Ecto neural progenitor cell (in vitro differentiated cells): ENCODE data around the gene BPTF.
"Not testable (repeated sequence)": the region's sequence is repeated elsewhere in the genome, so short reads cannot be mapped to it uniquely, and the experiment has no call there.

Experiments used
- DNase-seq: peaks from one replicate; pipeline ENCODE4 v3.0.0-alpha.2; 2018; ENCODE audit warnings: low spot score

The BPTF gene, protein sequence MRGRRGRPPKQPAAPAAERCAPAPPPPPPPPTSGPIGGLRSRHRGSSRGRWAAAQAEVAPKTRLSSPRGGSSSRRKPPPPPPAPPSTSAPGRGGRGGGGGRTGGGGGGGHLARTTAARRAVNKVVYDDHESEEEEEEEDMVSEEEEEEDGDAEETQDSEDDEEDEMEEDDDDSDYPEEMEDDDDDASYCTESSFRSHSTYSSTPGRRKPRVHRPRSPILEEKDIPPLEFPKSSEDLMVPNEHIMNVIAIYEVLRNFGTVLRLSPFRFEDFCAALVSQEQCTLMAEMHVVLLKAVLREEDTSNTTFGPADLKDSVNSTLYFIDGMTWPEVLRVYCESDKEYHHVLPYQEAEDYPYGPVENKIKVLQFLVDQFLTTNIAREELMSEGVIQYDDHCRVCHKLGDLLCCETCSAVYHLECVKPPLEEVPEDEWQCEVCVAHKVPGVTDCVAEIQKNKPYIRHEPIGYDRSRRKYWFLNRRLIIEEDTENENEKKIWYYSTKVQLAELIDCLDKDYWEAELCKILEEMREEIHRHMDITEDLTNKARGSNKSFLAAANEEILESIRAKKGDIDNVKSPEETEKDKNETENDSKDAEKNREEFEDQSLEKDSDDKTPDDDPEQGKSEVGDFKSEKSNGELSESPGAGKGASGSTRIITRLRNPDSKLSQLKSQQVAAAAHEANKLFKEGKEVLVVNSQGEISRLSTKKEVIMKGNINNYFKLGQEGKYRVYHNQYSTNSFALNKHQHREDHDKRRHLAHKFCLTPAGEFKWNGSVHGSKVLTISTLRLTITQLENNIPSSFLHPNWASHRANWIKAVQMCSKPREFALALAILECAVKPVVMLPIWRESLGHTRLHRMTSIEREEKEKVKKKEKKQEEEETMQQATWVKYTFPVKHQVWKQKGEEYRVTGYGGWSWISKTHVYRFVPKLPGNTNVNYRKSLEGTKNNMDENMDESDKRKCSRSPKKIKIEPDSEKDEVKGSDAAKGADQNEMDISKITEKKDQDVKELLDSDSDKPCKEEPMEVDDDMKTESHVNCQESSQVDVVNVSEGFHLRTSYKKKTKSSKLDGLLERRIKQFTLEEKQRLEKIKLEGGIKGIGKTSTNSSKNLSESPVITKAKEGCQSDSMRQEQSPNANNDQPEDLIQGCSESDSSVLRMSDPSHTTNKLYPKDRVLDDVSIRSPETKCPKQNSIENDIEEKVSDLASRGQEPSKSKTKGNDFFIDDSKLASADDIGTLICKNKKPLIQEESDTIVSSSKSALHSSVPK (N-terminal part only)

DNA sequence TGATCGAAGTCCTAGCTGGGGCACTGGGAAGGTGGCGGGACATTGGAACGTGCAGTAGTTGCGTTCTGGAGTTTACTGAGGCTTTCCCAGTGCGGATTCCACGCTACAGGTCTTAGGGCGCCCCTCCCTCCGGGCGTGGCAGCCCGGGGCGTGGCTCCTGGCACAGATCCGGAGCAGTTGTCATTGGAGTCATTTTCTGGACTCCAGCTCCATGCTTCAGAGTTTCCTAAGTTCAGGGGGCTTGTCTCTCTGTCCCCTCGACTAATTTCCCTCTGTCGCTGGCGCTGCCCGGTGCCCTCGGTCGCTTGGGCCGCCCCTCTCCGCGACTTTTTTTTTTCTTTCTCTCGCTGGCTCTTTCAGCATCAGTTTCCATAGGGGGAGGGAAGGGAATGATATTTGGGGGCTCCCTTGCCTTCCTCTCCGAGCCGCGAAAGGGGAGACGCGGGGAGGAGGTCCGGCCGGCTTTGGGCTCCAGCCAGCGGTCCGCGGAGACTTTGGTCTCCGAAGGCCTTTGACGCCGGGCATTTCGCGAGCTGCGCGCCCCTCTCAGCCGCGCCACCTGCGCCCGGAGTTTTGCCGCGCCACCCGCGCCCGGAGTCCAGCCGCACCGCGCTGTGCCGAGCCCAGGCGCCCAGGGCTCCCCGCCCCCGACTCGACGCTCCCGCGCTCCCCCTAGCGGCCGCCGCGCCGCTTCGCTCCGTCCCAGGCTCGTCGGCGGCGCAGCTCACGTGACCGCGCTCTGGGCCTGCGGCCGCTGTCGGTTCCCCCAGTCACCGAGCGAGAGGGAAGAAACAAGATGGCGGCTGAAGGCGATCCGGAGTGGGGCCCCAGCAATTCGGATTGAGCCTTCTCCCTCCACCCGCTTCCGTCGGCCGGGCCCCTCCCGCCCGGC lies at the start of gene BPTF:
Gene BPTF (plus strand): TSS at position 769 of the 892 bp plus-strand sequence. CDS start 222 bp downstream, outside the sequence.
- DNase-seq: peak; percentile 98

DNA sequence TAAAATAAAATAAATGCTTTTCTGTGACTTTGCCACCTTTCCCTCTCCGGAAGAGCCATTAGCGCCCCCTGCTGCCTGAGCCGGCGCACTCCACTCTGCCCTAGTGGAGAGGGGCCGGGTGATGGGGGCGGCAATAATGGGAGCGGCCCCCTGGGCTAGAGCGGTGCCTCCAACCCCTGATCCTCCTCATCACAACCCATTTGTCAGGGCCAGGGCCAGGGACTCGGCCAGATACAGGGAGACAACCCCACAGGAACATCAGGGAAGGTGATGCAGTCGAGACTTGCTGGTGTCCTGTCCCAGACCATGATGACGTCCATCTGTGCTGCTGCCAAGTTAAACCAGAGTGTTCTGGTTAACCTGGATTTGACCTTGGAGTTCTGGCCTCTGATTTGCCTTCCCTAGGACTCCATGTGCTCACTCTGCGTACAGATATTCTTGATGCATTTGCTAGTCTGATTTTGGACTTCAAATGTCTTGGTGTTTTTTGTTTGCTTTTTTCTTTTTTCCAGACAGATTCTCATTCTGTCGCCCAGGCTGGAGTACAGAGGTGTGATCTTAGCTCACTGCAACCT lies 46.1 kb upstream of the BPTF start:
- DNase-seq: peak; percentile 73

DNA sequence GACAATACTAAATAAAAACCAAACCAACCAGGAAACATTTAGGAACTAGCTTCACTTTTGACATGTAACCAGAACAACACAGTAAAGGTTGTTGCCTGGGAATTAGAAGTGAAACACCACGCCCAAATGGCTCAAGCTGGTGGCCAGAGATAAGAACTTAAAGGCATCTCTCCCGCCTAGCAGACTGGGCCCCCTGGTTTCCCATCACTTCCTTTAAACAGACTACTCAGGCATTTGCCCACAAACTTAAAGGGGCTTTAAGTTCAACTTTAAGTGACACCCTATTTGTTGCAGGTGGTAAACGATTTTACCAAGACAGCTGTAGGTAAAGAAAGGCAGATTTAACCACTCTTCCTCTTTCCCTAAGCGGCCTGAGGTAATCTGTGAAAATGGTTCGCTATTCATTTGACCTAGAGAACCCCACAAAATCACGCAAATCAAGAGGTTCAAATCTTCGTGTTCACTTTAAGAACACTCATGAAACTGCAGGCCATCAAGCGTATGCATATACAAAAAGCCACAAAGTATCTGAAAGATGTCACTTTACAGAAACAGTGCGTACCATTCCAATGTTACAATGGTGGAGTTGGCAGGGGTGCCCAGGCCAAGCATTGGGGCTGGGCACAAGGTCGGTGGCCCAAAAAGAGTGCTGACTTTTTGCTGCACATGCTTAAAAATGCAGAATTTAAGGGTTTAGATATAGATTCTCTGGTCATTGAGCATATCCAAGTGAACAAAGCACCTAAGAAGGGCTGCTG lies 40.8 kb upstream of the BPTF start:
- DNase-seq: no peak

DNA sequence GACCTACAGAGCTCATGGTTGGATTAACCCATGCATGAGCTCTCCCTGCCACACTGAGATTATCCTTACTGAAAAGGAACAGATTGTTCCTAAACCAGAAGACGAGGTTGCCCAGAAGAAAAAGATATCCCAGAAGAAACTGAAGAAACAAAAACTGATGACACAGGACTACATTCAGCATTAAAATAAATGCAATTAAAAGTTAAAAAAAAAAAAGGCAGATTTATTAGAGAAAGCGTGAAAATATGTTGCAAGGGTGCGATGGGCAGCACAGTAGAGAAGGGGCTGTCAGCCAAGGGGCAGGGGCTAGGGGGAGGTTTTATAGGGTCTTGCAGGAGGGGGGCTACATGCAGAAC lies 40.2 kb upstream of the BPTF start:
- no peak for DNase-seq

DNA sequence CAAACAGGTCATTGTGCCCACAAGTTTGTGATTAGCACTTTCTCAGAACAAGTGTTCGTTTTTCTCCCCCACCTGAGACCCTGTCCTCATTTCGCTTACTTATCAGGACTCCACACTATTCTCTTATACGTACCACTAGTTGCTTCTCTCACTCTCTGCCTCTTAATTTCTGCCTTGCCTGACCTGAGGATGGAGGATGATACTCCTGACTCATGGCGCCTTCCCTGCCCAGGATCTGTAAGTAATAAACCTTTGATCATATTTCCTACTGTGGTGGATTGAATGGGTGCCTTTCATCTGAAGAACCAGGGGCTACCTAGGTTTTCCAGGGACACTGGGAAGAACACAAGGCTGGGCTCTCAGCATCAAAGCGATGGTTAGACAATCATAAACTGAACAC lies 39.8 kb upstream of the BPTF start:
- DNase-seq: no peak

DNA sequence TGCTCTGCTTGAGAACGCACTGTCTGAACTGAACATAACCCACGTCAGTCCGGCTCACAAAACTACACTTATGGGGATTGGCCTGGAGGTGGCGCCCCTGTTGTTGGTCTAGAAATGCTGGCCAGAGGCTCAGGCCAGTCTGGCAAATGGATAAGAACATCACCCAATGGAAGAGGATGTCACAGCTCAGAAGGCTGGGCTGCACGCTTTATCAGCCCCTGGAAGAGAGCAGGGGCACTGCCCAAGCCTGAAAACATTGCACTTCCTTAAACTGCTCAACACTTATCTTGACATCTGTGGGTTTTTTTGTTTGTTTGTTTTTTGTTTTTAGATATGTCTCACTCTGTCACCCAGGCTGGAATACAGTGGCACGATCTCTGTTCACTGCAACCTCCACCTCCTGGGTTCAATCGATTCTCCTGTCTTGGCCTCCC lies 24.8 kb upstream of the BPTF start:
- peak; percentile 84 for DNase-seq

DNA sequence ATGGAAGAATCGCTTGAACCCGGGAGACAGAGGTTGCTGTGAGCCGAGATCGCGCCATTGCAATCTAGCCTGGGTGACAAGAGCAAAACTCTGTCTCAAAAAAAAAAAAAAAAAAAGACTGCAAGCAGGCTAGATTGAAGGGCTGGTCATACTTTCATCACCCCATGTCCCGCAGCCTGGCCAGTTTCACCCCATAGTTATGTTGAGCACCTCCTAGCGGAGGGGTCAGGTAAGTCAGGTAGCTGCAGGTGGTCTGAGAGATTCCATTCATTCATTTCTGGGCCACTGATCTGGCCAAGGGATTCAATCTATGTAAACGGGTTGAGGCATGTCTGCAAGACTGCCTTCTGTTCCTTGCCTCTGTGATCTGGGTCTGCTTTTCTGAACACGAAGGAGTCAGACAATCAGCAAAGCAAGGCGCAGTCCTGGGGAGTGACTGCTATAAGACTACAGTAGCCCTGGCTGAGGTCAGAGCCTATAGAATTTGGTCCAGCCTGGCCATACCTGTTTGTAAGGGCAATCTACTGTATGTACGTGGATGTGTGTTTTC lies 23.6 kb upstream of the BPTF start:
- no peak for DNase-seq

DNA sequence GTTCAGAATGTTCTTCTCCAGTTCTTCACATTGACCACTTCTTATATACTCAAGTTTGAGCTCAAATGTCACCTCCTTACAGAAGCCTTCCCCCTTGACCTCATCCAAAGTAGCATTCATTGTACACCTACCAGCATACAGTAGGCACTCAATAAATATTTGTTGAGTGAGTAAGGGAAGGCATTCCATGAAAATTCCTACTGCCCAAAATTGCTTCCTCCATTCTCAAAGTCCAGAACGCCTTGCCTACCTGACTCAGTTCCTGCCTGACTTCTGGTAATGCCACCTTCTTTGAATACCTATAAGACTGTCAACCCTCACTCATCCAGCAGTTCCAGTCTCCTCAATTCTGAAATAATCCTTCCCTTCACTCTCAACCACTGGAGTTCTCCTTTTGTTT lies 14.8 kb upstream of the BPTF start:
- DNase-seq: no peak

DNA sequence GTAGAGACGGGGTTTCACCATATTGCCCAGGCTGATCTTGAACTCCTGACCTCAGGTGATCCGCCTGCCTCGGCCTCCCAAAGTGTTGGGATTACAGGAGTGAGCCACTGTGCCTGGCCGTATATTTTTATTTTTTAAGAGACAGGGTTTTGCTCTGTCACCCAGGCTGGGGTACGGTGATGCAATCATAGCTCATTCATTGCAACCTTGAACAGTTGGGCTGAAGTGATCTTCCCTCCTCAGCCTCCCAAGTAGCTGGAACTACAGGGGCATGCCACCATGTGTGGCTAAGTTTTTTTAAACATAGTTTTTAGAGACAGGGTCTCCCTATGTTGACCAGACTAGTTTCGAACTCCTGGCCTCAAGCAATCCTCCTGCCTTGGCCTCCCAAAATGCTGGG lies 12.9 kb upstream of the BPTF start:
- DNase-seq: not testable (repeated sequence)

DNA sequence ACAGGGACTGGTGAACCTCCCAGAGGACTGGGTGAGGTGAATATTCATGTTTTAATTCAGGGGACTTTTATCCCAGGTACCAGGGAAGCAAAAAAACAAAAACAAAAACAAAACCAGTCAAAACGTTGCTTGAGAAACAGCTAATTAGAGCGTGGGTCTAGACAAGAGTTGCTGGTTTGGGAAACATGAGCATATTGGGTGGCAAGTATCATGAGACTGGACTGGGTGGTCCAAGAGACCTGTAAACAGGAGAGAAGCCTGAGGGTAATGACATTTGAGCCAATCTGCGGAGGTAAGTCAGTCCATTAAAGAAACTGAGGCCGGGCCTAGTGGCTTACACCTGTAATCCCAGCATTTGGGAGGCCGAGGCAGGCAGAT lies 11.5 kb upstream of the BPTF start:
- no peak for DNase-seq

DNA sequence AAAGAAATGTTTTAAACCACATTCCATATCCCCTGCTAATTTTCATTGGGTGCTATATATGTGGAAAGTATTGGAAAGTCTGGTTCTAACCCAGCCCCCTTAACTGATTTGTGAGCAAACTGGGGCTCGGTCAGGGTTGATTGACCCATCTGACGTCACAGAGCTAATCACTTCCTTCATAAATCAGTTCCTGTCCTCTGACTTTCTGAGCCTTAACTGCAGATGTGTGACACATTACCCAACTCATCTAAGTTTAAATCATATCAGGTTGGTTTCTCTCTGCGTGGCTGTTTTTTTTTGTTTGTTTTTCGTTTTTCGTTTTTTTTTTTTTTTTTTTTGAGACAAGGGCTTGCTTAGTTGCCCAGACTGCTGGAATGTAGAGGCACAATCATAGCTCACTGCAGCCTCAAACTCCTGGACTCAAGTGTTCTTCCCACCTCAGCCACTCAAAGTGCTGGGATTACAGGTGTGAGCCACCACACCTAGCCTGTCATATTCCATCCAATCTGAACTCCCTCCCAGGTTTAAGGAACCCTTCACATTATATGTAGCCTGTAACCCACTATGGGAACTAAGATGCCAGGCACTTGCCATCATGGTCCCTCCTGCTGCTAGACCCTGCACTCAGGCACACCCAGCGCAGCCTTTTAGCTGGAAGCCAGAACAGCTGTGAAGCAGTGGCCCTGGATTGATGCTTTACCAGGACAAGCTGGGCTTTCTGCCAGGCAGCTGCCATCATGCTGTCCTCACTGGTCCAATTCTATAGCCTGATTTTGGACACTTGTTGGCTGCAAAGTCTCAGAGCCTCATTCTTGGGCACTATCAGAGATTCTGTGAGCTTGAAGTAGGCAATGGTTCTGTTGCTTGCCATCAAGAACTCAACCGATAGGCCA lies 6.9 kb upstream of the BPTF start:
- peak; percentile 36 for DNase-seq

DNA sequence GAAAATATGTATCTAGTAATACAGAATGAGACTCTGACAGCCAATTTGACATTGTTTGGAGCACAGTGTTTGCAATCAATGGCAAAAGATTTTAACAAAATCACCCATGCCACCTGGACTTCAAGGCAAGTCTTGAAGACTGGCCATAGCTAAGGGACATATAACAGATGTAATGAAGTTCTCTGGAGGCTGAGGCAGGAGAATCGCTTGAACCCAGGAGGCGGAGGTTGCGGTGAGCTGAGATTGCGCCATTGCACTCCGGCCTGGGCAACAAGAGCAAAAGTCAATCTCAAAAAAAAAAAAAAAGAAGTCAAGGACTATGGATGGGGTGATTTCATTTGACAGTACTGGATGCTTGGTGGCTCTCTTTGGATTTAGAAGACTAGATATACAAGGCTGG lies 5.6 kb upstream of the BPTF start:
- no peak for DNase-seq

DNA sequence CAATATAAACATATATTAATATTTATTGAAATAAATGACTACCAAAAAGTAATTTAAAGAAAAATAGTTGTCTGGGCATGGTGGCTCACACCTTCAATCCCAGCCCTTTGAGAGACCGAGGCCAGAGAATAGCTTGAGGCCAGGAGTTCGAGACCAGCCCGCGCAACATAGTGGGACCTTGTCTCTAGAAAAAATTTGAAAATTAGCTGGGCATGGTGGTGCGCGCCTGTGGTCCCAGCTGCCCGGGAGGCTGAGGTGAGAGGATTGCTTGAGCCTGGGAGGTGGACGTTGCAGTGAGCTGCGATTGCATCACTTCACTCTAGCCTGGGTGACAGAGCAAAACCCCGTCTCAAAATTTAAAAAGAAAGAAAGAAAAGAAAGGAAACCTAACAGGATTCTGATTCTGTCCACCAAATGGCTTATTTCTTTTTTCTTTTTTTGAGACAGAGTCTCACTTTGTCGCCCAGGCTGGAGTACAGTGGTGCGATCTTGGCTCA lies 3.4 kb upstream of the BPTF start:
- DNase-seq: peak; percentile 26

DNA sequence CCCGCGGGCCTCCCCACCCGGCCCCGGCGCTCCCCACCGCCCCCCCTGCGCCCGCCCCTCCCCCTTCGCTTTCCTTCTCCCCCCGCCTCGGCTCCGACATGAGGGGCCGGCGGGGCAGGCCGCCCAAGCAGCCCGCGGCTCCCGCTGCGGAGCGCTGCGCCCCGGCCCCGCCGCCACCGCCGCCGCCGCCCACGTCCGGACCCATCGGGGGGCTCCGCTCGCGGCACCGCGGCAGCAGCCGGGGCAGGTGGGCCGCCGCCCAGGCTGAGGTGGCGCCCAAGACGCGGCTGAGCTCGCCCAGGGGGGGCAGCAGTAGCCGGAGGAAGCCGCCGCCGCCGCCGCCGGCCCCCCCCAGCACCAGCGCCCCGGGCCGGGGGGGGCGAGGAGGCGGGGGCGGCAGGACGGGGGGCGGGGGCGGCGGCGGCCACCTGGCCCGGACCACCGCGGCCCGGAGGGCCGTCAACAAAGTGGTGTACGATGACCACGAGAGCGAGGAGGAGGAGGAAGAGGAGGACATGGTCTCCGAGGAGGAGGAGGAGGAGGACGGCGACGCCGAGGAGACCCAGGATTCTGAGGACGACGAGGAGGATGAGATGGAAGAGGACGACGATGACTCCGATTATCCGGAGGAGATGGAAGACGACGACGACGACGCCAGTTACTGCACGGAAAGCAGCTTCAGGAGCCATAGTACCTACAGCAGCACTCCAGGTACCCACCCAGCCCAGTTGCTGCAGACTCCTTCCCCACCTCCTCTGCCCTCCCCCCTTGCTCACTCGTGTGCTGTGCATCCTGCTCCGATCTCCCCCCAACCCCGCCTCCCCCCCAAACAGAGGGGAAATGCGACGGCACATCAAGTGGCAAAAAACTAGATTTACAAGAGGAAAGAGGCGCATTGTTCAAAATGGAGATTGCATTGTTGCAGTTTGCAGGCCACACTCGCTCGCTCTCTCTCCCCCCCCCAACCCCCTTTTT lies 611 bp downstream of the BPTF start:
- peak; percentile 84 for DNase-seq

DNA sequence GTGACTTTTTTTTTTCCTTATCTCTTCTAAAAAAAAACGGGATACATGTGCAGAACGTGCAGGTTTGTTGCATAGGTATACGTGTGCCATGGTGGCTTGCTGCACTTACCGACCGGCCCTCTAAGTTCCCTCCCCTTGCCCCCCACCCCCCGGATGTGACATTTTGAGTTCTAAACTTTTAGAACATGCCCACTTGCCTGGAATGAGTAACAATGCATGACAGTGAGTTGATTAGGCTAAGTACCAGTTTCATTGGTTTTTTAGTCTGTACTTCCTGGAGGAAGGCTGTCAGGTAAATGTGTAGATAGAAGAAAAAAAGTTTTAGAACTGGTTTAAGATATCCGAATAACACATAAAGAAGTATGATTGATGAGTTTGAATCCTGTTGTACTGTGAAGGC lies 4.0 kb downstream of the BPTF start:
- DNase-seq: peak; percentile 26

DNA sequence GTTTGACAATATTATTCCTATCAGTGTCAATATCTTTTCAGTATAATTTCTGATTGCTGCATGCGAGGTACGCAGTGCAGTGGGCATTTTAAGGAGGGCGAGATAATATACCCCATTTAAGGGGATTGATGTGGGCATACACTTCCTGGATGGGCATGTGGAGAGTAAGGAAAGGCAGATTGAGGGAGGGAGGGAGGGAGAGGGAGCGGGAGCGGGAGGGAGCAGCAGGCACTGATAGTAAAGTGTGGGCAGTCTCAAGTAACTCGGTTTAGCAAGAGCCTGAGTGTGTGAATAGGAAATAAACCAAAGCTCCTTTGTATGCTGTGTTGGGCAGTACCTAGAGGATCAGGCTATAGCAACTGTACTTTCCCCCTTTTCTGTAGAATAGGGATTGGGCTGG lies 5.1 kb downstream of the BPTF start:
- DNase-seq: peak; percentile 53

DNA sequence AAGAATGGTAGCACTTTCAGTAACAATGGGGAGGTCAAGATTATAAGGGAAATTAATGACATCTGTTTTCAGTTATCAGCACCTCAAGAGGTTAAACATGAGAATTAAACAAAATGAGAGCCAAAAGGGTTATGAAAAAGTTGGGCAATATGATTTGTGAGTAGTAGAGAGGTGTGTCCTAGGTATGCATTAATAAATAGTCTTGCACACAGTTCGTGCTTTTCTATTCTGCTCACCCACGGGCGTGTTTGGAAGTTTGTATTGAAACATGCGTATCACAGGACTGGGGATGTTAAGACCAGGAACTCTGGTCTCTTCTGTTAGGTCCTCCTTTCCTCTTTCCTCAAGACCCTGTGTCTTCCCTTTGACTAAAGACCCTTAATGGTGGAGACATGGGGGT lies 6.0 kb downstream of the BPTF start:
- DNase-seq: no peak

DNA sequence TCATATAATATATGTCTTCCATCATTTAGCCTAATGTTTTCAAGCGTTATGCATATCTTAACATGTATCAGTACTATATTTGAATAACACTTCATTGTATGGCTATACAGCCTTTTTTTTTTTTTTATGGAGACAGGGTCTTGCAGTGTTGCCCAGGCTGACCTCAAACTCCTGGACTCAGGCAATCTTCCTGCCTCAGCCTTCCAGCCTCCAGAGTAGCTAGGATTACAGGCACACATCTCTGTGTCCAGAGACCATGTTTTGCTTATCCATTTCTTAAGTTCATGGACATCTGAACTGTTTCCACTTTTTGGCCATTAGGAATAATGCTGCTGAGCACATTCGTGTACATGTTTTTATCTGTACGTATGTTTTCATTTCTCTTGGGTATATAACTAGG lies 7.8 kb downstream of the BPTF start:
- DNase-seq: peak; percentile 23
